SK-N-SH (cell line): ENCODE measurements around the gene GALNT16. TPM values are rescaled to one million over a fixed set of nuclear protein-coding genes. Genes with fewer than 3 reads are reported as not detected.
A peak's percentile ranks its signal among the peaks of the same experiment; 100 is the strongest.

Experiments
- CTCF ChIA-PET: fragments of 300-600, 350-600 bp; formaldehyde crosslinking; extraction: SDS; loops from one replicate; lab custom pipeline; 2021; lab: Yijun Ruan, JAX
- POLR2A ChIA-PET: fragments of 350-600 bp; sonication (Branson Sonifier 250); formaldehyde crosslinking; extraction: SDS; loops from one replicate; lab custom pipeline; 2020; ENCODE audit warnings: antibody characterized with exemption, inconsistent platforms; lab: Yijun Ruan, JAX
- DNase-seq: peaks from one replicate; pipeline ENCODE4 v3.0.0; 2012
- H2AFZ ChIP-seq: fragments of 200-600 bp; sonication (generic); 2 replicates; pipeline ENCODE4 v1.8.1; 2016; ENCODE audit warnings: antibody characterized with exemption, mild to moderate bottlenecking, low read depth
- H3F3A ChIP-seq: fragments of 200-600 bp; sonication (generic); replicated peaks from 2 replicates; pipeline ENCODE3; 2016; ENCODE audit warnings: antibody characterized with exemption, mild to moderate bottlenecking; ENCODE audit not compliant: insufficient read depth
- H3K27ac ChIP-seq, 2 experiments: fragments of 200-500 bp in 1 of 2; fragments of 200-600 bp in 1 of 2; sonication (Bioruptor generic) in 1 of 2; sonication (generic), shearing (Covaris generic) in 1 of 2; 2 replicates each; pipeline versions ENCODE4 v1.5.1 to v1.6.1; 2014 to 2016; ENCODE audit warnings: low read depth in 2 of 2, inconsistent platforms in 1 of 2, low read length in 1 of 2, mild to moderate bottlenecking in 1 of 2, mixed read lengths in 1 of 2
- H3K27me3 ChIP-seq: fragments of 200-600 bp; sonication (generic), shearing (Covaris generic); 2 replicates; pipeline ENCODE4 v1.6.1; 2016; ENCODE audit warnings: mixed run types; ENCODE audit not compliant: insufficient read depth
- H3K36me3 ChIP-seq, 2 experiments: fragments of 200-500 bp in 1 of 2; fragments of 200-600 bp in 1 of 2; sonication (Bioruptor generic) in 1 of 2; sonication (generic) in 1 of 2; replicated peaks in 1 of 2; 2 replicates each; pipeline versions ENCODE3 to v1.5.1; 2014 to 2016; ENCODE audit warnings: low read length in 1 of 2, mild to moderate bottlenecking in 1 of 2; ENCODE audit not compliant: insufficient read depth in 2 of 2, control insufficient read depth in 1 of 2
- H3K4me1 ChIP-seq, 2 experiments: fragments of 200-500 bp in 1 of 2; fragments of 200-600 bp in 1 of 2; sonication (Bioruptor generic) in 1 of 2; sonication (generic), shearing (Covaris generic) in 1 of 2; 2 replicates each; pipeline versions ENCODE4 v1.5.1 to v1.6.1; 2014 to 2016; ENCODE audit warnings: low read depth in 1 of 2, low read length in 1 of 2, mixed run types in 1 of 2; ENCODE audit not compliant: insufficient read depth in 2 of 2, control insufficient read depth in 1 of 2
- H3K4me2 ChIP-seq: fragments of 200-600 bp; sonication (generic), shearing (Covaris generic); 2 replicates; pipeline ENCODE4 v1.6.1; 2017; ENCODE audit warnings: mixed run types
- H3K4me3 ChIP-seq, 2 experiments: fragments of 200-500 bp in 1 of 2; fragments of 200-600 bp in 1 of 2; sonication (Bioruptor generic) in 1 of 2; sonication (generic), shearing (Covaris generic) in 1 of 2; 2 replicates each; pipeline versions ENCODE4 v1.5.1 to v1.8.1; 2014 to 2016; ENCODE audit warnings: low read depth in 2 of 2, inconsistent platforms in 1 of 2, low read length in 1 of 2, mild to moderate bottlenecking in 1 of 2, mixed read lengths in 1 of 2, moderate library complexity in 1 of 2
- H3K79me2 ChIP-seq: fragments of 200-600 bp; sonication (generic); 2 replicates; pipeline ENCODE4 v1.8.1; 2017; ENCODE audit warnings: mild to moderate bottlenecking; ENCODE audit not compliant: insufficient read depth
- H3K9ac ChIP-seq: fragments of 200-600 bp; sonication (generic); 2 replicates; pipeline ENCODE4 v1.6.1; 2017; ENCODE audit warnings: mixed run types
- H3K9me2 ChIP-seq: fragments of 200-600 bp; sonication (generic); 2 replicates; pipeline ENCODE4 v1.6.1; 2017; ENCODE audit warnings: mixed run types
- H3K9me3 ChIP-seq: fragments of 200-600 bp; sonication (generic); 2 replicates; pipeline ENCODE4 v1.6.1; 2017; ENCODE audit warnings: mixed run types, mild to moderate bottlenecking, moderate library complexity
- H4K20me1 ChIP-seq: fragments of 200-600 bp; sonication (generic); 2 replicates; pipeline ENCODE4 v1.6.1; 2017; ENCODE audit warnings: mild to moderate bottlenecking, mixed run types; ENCODE audit not compliant: insufficient read depth
- CHD2 ChIP-seq: fragments of 150-350 bp; IDR thresholded peaks from 2 replicates; pipeline ENCODE4 v1.6.1; 2018; ENCODE audit warnings: low read length; ENCODE audit not compliant: partially characterized antibody
- CTCF ChIP-seq: fragments of 200-600 bp; sonication (generic); IDR thresholded peaks from 2 replicates; pipeline ENCODE4 v1.6.1; 2017; ENCODE audit warnings: antibody characterized with exemption, mild to moderate bottlenecking, moderate library complexity
- EZH2phosphoT487 ChIP-seq: fragments of 200-600 bp; sonication (generic); IDR thresholded peaks from 2 replicates; pipeline ENCODE4 v1.6.1; 2017; ENCODE audit warnings: low read depth, mixed run types, mild to moderate bottlenecking, antibody characterized with exemption, moderate library complexity, borderline replicate concordance
- FOSL2 ChIP-seq: IDR thresholded peaks from 2 replicates; pipeline ENCODE4 v1.4.0; 2012; ENCODE audit warnings: low read depth, mild to moderate bottlenecking, moderate library complexity, borderline replicate concordance
- FOXJ3 ChIP-seq: sonication (generic); formaldehyde crosslinking; IDR thresholded peaks from 2 replicates; pipeline ENCODE4 v1.5.1; 2020; ENCODE audit warnings: mild to moderate bottlenecking, missing genetic modification reagents
- FOXM1 ChIP-seq: IDR thresholded peaks from 2 replicates; pipeline ENCODE4 v1.4.0; 2012; ENCODE audit warnings: low read depth, mild to moderate bottlenecking
- NFIC ChIP-seq: IDR thresholded peaks from 2 replicates; pipeline ENCODE4 v1.4.0; 2012; ENCODE audit warnings: borderline replicate concordance
- POLR2AphosphoS5 ChIP-seq: IDR thresholded peaks from 2 replicates; pipeline ENCODE4 v1.6.1; 2012; ENCODE audit warnings: low read depth, low read length
- TAF1 ChIP-seq: IDR thresholded peaks from 2 replicates; pipeline ENCODE4 v1.6.1; 2012; ENCODE audit warnings: low read depth, mild to moderate bottlenecking, low read length, moderate library complexity, borderline replicate concordance
- TCF12 ChIP-seq: IDR thresholded peaks from 2 replicates; pipeline ENCODE4 v1.4.0; 2012
- USF1 ChIP-seq: IDR thresholded peaks from 2 replicates; pipeline ENCODE4 v1.4.0; 2012; ENCODE audit warnings: low read depth, borderline replicate concordance
- WGBS: methylation state at CpG from one replicate; pipeline ENCODE4 v1.1.6; 2017; ENCODE audit warnings: low lambda C conversion rate; 5-methylcytosine and 5-hydroxymethylcytosine counted together
- polyA plus RNA-seq, 3 experiments: library from polyadenylated mRNA; depleted of rRNA; stranded (reverse); fragments of >200 nt; gene quantifications; 2 replicates each; pipeline ENCODE4 v1.2.3, GENCODE V29; 2012
- TF ChIP-seq, protein P1 (sequence below): IDR thresholded peaks from 2 replicates; pipeline ENCODE4; 2012
- TF ChIP-seq, protein P2 (sequence below): fragments of 150-350 bp; IDR thresholded peaks from 2 replicates; pipeline ENCODE4 v1.6.1; 2017; ENCODE audit warnings: antibody characterized with exemption, low read length, low read depth, borderline replicate concordance
- TF ChIP-seq, protein P3 (sequence below): fragments of 150-350 bp; IDR thresholded peaks from 2 replicates; pipeline ENCODE4 v1.6.1; 2016; ENCODE audit warnings: mild to moderate bottlenecking, low read depth, low read length

The GALNT16 gene
- polyA plus RNA-seq, 1 of the 3 experiments (the other 2 are of a cell fraction): 17.0 TPM

- Histone ChIP-seq H4K20me1 (no peaks in the 10 kb centered on the region), H3K27me3 (no peaks in the 10 kb centered on the region), H3K27ac (no peak overlapping the region), H3K4me2 (no peak overlapping the region), H3K36me3 (no peaks in the 10 kb centered on the region), H3K9ac (no peak overlapping the region), H3K9me3 (no peaks in the 10 kb centered on the region), H3F3A (peaks cover 13% of the 10 kb centered on the region), H3K4me1 (no peaks in the 10 kb centered on the region), H3K9me2 (no peaks in the 10 kb centered on the region), H3K79me2 (no peaks in the 10 kb centered on the region), H2AFZ (no peak overlapping the region), H3K4me3 (no peak overlapping the region)
- CTCF ChIA-PET: interaction anchor here (0.9 to 2.0 kb wide), 3 partner anchors 10 to 17 kb away, joined by 3 to 6 read pairs (median 4); no protein-coding TSS in a partner anchor
- POLR2A ChIA-PET: no interaction called here
- 87% methylated on average over 19 of the region's 21 CpGs for WGBS
- no peak for DNase-seq
- peak; percentile 33; the same call in 1 of the 2 replicates for TF ChIP-seq TCF12
- TF ChIP-seq CTCF: peak; percentile 12; the same call in 1 of the 2 replicates
- peak; percentile 69 for TF ChIP-seq NFIC
- TF ChIP-seq, protein P1, sequence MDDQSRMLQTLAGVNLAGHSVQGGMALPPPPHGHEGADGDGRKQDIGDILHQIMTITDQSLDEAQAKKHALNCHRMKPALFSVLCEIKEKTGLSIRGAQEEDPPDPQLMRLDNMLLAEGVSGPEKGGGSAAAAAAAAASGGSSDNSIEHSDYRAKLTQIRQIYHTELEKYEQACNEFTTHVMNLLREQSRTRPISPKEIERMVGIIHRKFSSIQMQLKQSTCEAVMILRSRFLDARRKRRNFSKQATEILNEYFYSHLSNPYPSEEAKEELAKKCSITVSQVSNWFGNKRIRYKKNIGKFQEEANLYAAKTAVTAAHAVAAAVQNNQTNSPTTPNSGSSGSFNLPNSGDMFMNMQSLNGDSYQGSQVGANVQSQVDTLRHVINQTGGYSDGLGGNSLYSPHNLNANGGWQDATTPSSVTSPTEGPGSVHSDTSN: peak; percentile 31
- TF ChIP-seq FOSL2: peak; percentile 46; the same call in 1 of the 2 replicates
- TF ChIP-seq, protein P2, sequence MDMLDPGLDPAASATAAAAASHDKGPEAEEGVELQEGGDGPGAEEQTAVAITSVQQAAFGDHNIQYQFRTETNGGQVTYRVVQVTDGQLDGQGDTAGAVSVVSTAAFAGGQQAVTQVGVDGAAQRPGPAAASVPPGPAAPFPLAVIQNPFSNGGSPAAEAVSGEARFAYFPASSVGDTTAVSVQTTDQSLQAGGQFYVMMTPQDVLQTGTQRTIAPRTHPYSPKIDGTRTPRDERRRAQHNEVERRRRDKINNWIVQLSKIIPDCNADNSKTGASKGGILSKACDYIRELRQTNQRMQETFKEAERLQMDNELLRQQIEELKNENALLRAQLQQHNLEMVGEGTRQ: no peak
These were observed 11.1 kb downstream of the GALNT16 start for GRCh38 chr14:69270795-69271708.

GRCh38 chr14:69274321-69274720 lies 14.4 kb downstream of the GALNT16 start:
- H3F3A ChIP-seq: no peaks in the 10 kb centered on the region
- H3K79me2 ChIP-seq: no peaks in the 10 kb centered on the region
- H3K9me2 ChIP-seq: no peaks in the 10 kb centered on the region
- no peak for DNase-seq
- no peak overlapping the region for H3K4me3 ChIP-seq
- CTCF ChIA-PET: interaction anchor here (1.2 to 1.9 kb wide), 2 partner anchors 13 to 21 kb away, joined by 3 to 6 read pairs; no protein-coding TSS in a partner anchor
- no peaks in the 10 kb centered on the region for H4K20me1 ChIP-seq
- H3K27me3 ChIP-seq: no peaks in the 10 kb centered on the region
- H3K4me2 ChIP-seq: no peak overlapping the region
- POLR2A ChIA-PET: interaction anchor here (0.6 kb wide), 1 partner anchor 174 kb away, joined by 3 read pairs; no protein-coding TSS in a partner anchor
- 75% methylated on average over 2 of the region's 2 CpGs for WGBS
- no peak overlapping the region for H2AFZ ChIP-seq
- H3K9me3 ChIP-seq: no peaks in the 10 kb centered on the region
- TF ChIP-seq FOXJ3: no peak
- TF ChIP-seq, protein P3, sequence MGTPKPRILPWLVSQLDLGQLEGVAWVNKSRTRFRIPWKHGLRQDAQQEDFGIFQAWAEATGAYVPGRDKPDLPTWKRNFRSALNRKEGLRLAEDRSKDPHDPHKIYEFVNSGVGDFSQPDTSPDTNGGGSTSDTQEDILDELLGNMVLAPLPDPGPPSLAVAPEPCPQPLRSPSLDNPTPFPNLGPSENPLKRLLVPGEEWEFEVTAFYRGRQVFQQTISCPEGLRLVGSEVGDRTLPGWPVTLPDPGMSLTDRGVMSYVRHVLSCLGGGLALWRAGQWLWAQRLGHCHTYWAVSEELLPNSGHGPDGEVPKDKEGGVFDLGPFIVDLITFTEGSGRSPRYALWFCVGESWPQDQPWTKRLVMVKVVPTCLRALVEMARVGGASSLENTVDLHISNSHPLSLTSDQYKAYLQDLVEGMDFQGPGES: no peak
- TF ChIP-seq TCF12: no peak
- no peak for TF ChIP-seq TAF1
- no peak for TF ChIP-seq USF1
- no peak for TF ChIP-seq CHD2
- TF ChIP-seq FOSL2: no peak
- TF ChIP-seq POLR2AphosphoS5: no peak
- TF ChIP-seq FOXM1: no peak
- no peak for TF ChIP-seq EZH2phosphoT487
- H3K9ac ChIP-seq: no peak overlapping the region
- no peak overlapping the region for H3K27ac ChIP-seq
- H3K36me3 ChIP-seq: no peaks in the 10 kb centered on the region
- H3K4me1 ChIP-seq: no peaks in the 10 kb centered on the region
